ENCODE results near the gene SLC25A44. TPM values are rescaled to one million over a fixed set of nuclear protein-coding genes. Genes with fewer than 3 reads are reported as not detected.

SLC25A44 gene
- polyA plus RNA-seq, 2 of the 4 experiments (the other 2 are of a cell fraction), result 25.1 to 30.7 TPM

DNA sequence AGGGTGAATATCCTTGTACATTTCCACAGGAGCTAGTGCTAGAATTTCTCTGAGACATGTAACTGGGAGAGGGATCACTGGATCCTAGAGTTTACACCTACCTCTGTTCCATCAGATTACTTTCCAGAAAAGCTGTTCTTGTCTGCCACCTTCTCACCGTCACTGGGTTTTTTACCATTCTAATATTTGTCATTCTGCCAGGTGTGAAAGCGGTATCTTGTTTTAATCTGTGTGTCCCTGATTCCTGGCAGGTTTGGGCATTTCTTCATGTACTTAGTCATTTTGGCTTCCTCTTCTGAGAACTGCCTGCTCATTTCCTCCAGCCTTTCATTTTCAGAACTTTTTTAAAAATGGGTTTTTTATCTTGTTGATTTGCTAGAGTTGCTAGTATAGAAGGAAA is 24.0 kb downstream of the SLC25A44 start:
- ATAC-seq, result no peak
- Histone ChIP-seq H3K4me1 (peaks cover 10% of the 10 kb centered on the region), H3K4me2 (no peak overlapping the region), H3K4me3 (no peak overlapping the region), H3K27ac (no peak overlapping the region), H3K9me3 (no peaks in the 10 kb centered on the region)
- WGBS (ENCODE audit: missing lambda C conversion rate), result 89% methylated on average over 2 of the region's 2 CpGs
- ChIA-PET POLR2A (interaction anchor here (0.6 to 1.6 kb wide), 2 partner anchors 24 to 41 kb away, joined by 3 to 5 read pairs; partner anchors contain the start of gene SLC25A44), CTCF (interaction anchor here (0.8 to 25.3 kb wide), 3 partner anchors 9 to 124 kb away, joined by 3 to 639 read pairs (median 291); partner anchors contain the start of gene SEMA4A)
- TF ChIP-seq HOXB13 (CRISPR knock-in tag; IDR thresholded peaks at IDR 0.05; ENCODE audit: low read depth) (no peak), EHMT2 (IDR thresholded peaks at IDR 0.05; ENCODE audit: low read depth) (no peak), POLR2A (IDR thresholded peaks at IDR 0.05; ENCODE audit: low read length) (no peak), ZNF302 (CRISPR knock-in tag; IDR thresholded peaks at IDR 0.05) (no peak), FOXS1 (CRISPR knock-in tag; IDR thresholded peaks at IDR 0.05) (no peak), EP300 (IDR thresholded peaks at IDR 0.05) (no peak)
- DNase-seq (ENCODE audit: low read depth in 1 of 2, low spot score in 1 of 2), result no peak
- no peak for FAIRE-seq

DNA sequence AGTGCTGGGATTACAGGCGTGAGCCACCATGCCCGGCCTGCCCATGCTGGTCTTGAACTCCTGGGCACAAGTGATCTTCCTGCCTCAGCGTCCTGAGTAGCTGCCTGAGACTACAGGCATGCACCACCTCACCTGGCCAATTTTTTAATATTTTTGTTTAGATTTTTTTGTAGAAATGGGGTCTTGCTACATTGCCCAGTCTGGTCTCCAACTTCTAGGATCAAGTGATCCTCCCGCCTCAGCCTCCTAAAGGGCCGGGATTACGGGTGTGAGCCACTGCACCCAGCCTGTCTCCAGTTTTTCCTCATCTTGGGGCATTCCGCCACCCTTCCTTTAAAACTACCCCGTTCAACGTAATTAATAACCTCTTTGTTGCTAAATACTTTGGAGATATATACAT is 26.3 kb downstream of the SLC25A44 start:
- Histone ChIP-seq H3K4me3 (no peak overlapping the region), H3K4me2 (no peak overlapping the region), H3K4me1 (peaks cover 14% of the 10 kb centered on the region), H3K27ac (no peak overlapping the region), H3K9me3 (no peaks in the 10 kb centered on the region)
- DNase-seq (ENCODE audit: low read depth in 1 of 2, low spot score in 1 of 2) (no peak), FAIRE-seq (no peak), ATAC-seq (no peak)
- 81% methylated on average over 9 of the region's 9 CpGs for WGBS (ENCODE audit: missing lambda C conversion rate)
- TF ChIP-seq KDM1A (IDR thresholded peaks at IDR 0.05; ENCODE audit: low read depth), result no peak
- TF ChIP-seq, protein P1, sequence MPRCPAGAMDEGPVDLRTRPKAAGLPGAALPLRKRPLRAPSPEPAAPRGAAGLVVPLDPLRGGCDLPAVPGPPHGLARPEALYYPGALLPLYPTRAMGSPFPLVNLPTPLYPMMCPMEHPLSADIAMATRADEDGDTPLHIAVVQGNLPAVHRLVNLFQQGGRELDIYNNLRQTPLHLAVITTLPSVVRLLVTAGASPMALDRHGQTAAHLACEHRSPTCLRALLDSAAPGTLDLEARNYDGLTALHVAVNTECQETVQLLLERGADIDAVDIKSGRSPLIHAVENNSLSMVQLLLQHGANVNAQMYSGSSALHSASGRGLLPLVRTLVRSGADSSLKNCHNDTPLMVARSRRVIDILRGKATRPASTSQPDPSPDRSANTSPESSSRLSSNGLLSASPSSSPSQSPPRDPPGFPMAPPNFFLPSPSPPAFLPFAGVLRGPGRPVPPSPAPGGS (IDR thresholded peaks at IDR 0.05), result no peak
- TF ChIP-seq POLR2AphosphoS2 (conservative IDR thresholded peaks at IDR 0.05; ENCODE audit: low read length), result no peak
- ChIA-PET POLR2A (no interaction called here), CTCF (interaction anchor here (0.8 to 25.3 kb wide), 6 partner anchors 11 to 126 kb away, joined by 3 to 639 read pairs (median 4); partner anchors contain the start of genes SEMA4A and SLC25A44)

DNA sequence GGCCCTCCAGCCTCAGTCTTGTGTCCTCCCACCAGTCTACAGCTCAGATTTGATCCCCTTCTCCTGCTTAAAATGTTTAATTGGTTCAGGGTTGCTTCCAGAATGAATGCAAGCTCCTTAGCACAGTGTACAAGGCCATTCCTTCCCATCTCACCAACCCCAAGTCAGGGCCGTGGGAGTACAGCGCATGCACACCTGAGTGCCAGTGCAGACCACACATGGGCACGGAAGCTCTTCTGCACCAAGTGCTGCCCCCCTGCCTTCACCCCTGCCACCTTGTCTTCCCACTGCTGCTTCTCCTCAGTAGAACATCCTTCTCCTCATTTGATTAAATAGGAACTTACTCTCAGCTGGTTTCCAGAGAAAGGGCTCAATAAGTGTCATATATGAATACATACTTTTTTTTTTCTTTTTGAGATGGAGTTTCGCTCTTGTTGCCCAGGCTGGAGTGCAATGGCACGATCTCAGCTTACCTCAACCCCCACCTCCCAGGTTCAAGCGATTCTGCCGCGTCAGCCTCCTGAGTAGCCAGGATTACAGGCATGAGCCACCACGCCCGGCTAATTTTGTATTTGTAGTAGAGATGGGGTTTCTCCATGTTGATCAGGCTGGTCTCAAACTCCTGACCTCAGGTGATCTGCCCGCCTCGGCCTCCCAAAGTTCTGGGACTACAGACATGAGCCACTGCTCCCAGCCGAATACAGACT is 28.2 kb downstream of the SLC25A44 start:
- no peaks in the 10 kb centered on the region for H3K9me3 ChIP-seq
- no peak for FAIRE-seq
- TF ChIP-seq, protein P2, sequence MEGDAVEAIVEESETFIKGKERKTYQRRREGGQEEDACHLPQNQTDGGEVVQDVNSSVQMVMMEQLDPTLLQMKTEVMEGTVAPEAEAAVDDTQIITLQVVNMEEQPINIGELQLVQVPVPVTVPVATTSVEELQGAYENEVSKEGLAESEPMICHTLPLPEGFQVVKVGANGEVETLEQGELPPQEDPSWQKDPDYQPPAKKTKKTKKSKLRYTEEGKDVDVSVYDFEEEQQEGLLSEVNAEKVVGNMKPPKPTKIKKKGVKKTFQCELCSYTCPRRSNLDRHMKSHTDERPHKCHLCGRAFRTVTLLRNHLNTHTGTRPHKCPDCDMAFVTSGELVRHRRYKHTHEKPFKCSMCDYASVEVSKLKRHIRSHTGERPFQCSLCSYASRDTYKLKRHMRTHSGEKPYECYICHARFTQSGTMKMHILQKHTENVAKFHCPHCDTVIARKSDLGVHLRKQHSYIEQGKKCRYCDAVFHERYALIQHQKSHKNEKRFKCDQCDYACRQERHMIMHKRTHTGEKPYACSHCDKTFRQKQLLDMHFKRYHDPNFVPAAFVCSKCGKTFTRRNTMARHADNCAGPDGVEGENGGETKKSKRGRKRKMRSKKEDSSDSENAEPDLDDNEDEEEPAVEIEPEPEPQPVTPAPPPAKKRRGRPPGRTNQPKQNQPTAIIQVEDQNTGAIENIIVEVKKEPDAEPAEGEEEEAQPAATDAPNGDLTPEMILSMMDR (IDR thresholded peaks at IDR 0.05), result no peak
- TF ChIP-seq CBX8 (IDR thresholded peaks at IDR 0.05) (no peak), CHD2 (IDR thresholded peaks at IDR 0.05; ENCODE audit: low read length, partially characterized antibody) (no peak), RAD21 (conservative IDR thresholded peaks at IDR 0.05 in 1 of 2, IDR thresholded peaks at IDR 0.05 in 1 of 2) (no peak), ESRRA (IDR thresholded peaks at IDR 0.05; ENCODE audit: borderline replicate concordance, low read length) (no peak), NPAS2 (CRISPR knock-in tag; IDR thresholded peaks at IDR 0.05; ENCODE audit: borderline replicate concordance) (no peak), ZSCAN20 (CRISPR knock-in tag; IDR thresholded peaks at IDR 0.05) (no peak), ZNF302 (CRISPR knock-in tag; IDR thresholded peaks at IDR 0.05) (no peak), ZFP36 (IDR thresholded peaks at IDR 0.05; ENCODE audit: borderline replicate concordance, partially characterized antibody) (no peak), FOSB (CRISPR knock-in tag; IDR thresholded peaks at IDR 0.05) (no peak), RNF2 (IDR thresholded peaks at IDR 0.05; ENCODE audit: borderline replicate concordance, low read depth) (no peak), RCOR1 (IDR thresholded peaks at IDR 0.05; ENCODE audit: low read depth, low read length) (no peak), GATA3 (IDR thresholded peaks at IDR 0.05; ENCODE audit: borderline replicate concordance) (no peak), HOXB13 (CRISPR knock-in tag; IDR thresholded peaks at IDR 0.05; ENCODE audit: low read depth) (no peak), MAFK (IDR thresholded peaks at IDR 0.05; ENCODE audit: partially characterized antibody) (no peak), NFE2L2 (conservative IDR thresholded peaks at IDR 0.05; ENCODE audit: low read length) (no peak), HDAC2 (IDR thresholded peaks at IDR 0.05) (no peak)
- TF ChIP-seq, protein P1 (IDR thresholded peaks at IDR 0.05), result no peak
- TF ChIP-seq, protein P3, sequence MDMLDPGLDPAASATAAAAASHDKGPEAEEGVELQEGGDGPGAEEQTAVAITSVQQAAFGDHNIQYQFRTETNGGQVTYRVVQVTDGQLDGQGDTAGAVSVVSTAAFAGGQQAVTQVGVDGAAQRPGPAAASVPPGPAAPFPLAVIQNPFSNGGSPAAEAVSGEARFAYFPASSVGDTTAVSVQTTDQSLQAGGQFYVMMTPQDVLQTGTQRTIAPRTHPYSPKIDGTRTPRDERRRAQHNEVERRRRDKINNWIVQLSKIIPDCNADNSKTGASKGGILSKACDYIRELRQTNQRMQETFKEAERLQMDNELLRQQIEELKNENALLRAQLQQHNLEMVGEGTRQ (IDR thresholded peaks at IDR 0.05), result no peak
- ATAC-seq, result no peak
- H3K4me2 ChIP-seq, result no peak overlapping the region
- ChIA-PET CTCF (interaction anchor here (0.6 to 25.3 kb wide), 6 partner anchors 11 to 128 kb away, joined by 3 to 639 read pairs (median 3); partner anchors contain the start of gene SEMA4A), POLR2A (no interaction called here)
- 95% methylated on average over 12 of the region's 13 CpGs for WGBS (ENCODE audit: missing lambda C conversion rate)
- H3K4me1 ChIP-seq, result peaks cover 14% of the 10 kb centered on the region
- H3K27ac ChIP-seq, result no peak overlapping the region
- DNase-seq (ENCODE audit: low read depth in 1 of 2, low spot score in 1 of 2), result no peak
- H3K4me3 ChIP-seq, result no peak overlapping the region
